Right renal cortex interstitium (tissue), 3 donors: Measurements from ENCODE around the gene KMT2B. TPM values are rescaled to one million over a fixed set of nuclear protein-coding genes. Genes with fewer than 3 reads are reported as not detected.
"Not testable (repeated sequence)": the region's sequence is repeated elsewhere in the genome, so short reads cannot be mapped to it uniquely, and the experiment has no call there.

Experiments
- DNase-seq, 3 donors: peaks; one replicate each; pipeline ENCODE4 v3.0.0-alpha.2; 2013; ENCODE audit warnings: low read depth in 3 of 3, low spot score in 2 of 3
- polyA plus RNA-seq, 3 donors: library from polyadenylated mRNA; unstranded; fragments of 120-200 nt; gene quantifications; one replicate each; pipeline ENCODE4 v1.2.1, GENCODE V29; 2013; ENCODE audit not compliant: insufficient read length in 3 of 3

The KMT2B gene
- polyA plus RNA-seq = 10 to 100 TPM; 24.8 to 26.6 (median 25.4) TPM

GRCh38 chr19:35717665-35718344 is at the start of gene KMT2B:
Gene KMT2B, plus strand, starts transcription at chr19:35718003. Its CDS starts 16 bp downstream, at chr19:35718019.
- DNase-seq = peak in 1 of 3 donors; percentile 90

DNA sequence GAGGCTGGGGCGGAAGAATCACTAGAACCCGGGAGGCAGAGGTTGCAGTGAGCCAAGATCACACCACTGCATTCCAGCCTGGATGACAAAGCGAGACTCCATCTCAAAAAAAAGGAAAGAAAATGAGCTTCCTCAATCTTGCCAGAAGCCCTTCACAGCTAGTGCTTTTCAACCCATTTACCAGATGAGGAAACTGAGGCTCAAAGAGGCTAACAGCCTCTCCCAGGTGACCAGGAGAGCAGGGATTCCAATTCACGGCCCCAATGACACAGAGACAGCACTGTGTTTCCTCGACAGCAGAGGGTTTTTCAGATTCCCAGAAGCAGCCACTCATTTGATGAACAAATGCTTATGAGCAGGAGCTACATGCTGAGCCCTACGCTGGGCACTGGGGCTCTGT is 48.2 kb upstream of the KMT2B start:
- no peak for DNase-seq

- DNase-seq = no peak
Measured at GRCh38 chr19:35669974-35670373, 47.8 kb upstream of the KMT2B start.

- DNase-seq = no peak
Measured at GRCh38 chr19:35670686-35671085, 47.1 kb upstream of the KMT2B start.

DNA sequence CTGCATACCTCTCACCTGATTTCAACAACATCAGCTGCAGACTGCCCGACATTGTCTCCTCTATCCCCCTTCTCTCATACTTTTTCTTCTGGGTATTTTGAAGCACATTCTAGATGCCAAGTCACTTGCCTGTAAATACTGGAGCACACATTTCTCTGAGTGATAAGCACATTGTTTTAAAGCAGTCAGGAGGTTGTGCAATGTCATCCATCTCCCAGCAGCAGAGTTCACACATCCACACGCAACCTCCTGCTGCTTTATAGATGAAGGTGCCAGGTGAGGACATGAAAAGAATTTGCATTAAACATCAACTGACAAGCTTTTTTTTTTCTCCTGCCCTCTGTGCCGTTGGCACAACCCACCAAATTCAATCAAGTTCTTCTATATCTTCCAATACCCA is 46.0 kb upstream of the KMT2B start:
- no peak for DNase-seq

GRCh38 chr19:35673121-35673804 is 44.5 kb upstream of the KMT2B start:
- no peak for DNase-seq

DNA sequence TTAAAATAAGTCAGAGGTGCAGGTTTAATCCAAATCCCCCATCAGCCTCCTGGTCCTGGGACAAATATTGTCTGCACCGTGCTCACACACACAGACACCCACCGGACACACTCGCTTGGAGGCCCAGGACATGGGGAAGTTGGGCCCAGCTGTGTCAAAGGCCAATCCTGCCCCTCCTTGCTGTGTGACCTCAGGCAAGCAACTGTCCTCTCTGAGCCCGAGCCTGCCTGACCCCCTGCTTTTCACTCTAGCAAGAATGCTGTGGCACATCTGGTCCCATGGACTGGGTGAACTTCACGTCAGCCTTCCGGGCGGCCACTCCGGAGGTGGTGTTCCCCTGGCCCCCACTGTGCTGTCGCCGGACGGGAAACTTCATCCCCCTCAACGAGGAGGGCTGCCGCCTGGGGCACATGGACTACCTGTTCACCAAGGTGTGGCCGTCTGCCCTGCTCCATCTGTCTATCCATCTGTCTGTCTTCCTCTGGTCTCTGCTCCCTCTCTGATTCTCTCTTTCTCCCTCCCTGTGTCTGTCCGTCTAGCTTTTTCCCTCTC is 42.1 kb upstream of the KMT2B start:
- DNase-seq = no peak

GRCh38 chr19:35689836-35690235 is 28.0 kb upstream of the KMT2B start:
- no peak for DNase-seq

DNA sequence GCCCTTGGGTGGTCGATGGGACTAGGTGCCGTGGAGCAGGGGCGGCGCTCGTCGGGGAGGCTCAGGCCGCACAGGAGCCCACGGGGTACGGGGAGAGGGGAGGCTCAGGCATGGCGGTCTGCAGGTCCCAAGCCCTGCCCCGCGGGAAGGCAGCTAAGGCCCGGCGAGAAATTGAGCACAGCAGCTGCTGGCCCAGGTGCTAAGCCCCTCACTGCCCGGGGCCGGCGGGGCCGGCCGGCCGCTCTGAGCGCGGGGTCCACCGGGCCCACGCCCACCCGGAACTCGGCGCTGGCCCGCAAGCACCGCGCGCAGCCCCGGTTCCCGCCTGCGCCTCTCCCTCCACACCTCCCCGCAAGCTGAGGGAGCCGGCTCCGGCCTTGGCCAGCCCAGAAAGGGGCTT is 26.7 kb upstream of the KMT2B start:
- DNase-seq = not testable (repeated sequence)

DNA sequence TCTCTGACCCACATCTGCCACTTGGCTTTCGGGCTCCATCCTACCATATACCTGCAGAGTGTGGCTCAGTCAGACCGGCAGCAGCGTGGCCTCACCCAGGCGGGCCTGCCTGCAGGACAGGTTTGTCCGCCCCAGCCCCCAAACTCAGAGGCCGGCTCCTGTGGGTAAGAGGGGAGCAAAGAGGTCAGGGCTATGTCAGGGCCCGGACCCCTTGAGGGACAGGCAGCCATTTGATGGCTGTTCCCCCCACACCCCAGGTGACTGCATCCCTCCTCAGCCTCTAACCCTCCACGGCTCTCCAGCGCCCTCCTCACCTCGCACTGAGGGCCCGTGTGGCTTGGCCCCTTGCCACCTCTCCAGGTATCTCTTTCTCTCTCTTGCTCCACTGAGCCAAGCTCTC is 25.8 kb upstream of the KMT2B start:
- no peak for DNase-seq

DNA sequence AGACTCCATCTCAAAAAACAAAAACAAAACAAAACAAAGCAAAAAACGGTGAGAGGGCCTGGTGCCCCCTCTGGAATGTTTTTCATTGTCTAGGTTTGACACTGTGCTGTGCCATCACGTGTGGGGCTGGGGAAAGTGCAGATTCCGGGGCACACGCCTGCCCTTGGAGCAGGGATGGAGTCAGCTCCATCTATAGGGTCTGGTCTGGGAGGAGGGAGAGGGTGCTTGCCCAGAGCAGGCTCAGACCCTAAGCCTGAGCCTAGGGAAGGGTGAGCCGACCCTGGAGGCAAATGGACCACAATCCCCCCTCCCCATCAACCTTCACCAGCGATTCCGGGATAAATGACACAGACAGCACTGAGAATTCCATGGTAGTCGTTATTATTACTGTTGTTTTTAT is 24.4 kb upstream of the KMT2B start:
- no peak for DNase-seq

DNA sequence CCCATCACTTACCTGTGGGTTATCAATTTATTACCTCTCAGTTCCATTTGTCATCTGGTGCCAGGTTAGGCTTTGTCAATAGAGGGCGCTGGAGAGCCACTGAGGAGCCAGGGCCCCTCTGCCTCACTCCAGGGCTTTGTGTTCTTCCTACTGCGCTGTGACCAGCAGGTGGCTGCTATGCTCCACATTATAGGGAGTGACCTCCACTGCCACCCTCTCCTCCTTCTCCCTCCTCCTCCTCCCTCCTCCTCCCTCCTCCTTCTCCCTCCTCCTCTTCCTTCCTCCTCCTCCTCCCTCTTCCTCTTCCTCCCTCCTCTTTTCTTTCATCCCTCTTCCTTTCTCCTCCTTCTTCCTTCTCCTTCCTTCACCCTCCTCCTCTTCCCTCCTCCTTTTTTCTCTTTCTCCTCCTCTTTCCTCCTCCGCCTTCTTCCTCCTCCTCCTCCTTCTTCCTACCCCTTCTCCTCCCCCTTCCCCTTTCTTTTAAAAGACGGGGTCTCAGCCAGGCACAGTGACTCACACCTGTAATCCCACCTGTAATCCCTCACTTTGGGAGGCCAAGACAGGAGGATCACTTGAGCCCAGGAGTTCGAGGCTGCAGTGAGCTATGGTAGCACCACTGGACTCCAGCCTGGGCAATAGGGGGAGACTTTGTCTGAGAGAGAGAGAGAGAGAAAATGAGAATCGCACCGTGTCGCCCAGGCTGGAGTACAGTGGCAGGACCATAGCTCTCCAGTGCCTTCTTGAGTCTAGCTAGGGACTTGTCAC is 23.8 kb upstream of the KMT2B start:
- peak; percentile 70 to 77 (median 75) for DNase-seq

DNA sequence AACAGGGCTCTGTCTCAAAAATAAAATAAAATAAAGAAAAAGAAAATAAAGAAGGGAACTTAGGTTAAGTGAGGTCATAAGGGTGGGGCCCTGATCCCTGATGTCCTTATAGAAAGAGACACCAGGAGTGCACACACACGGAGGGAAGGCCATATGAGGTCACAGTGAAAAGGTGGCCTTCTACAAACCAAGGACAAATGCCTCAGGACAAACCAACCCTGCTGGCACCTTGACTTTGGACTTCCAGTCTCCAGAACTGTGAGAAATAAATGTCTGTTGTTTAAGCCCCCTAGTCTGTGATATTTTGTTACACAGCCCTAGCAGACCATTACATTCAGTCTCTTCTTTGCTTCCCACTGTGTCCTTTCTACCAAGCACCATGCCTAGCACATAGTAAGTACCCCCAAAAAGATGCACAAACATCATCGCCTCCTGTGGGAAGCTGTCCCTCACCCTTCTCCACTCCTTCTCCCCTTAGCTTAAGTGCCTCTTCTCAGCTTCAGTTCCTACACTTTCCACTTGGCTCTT is 21.8 kb upstream of the KMT2B start:
- no peak for DNase-seq

GRCh38 chr19:35696835-35697234 is 21.0 kb upstream of the KMT2B start:
- DNase-seq = no peak

GRCh38 chr19:35702223-35703012 is 15.4 kb upstream of the KMT2B start:
- peak; percentile 81 to 95 (median 84) for DNase-seq

- DNase-seq = no peak
Measured at GRCh38 chr19:35703343-35703742, 14.5 kb upstream of the KMT2B start.

- DNase-seq = no peak
Measured at GRCh38 chr19:35704218-35704617, 13.6 kb upstream of the KMT2B start, which contains the start of gene ZBTB32. Gene ZBTB32, plus strand, starts transcription at chr19:35704558. Its CDS starts 10,069 bp downstream, at chr19:35714627.

DNA sequence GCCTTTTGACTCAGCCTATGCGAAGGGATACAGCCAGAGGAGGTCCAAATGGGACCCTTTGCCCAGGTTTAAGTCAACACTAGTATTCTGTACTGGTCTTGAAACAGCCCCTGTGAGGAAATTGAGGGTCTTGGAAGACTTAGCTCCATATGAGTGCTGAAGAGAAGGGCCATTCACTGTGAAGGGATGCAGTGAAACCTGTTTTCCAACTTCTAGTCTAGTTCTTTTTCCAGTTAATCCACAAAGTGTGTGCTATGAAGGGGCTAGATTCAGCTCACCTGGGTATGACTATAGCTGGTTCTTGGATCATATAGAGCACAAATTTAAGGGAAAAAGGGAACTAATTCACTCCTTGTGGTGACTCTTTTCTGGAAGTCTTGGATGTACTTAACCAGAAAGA is 9.4 kb upstream of the KMT2B start:
- DNase-seq = no peak

- no peak for DNase-seq
Measured at GRCh38 chr19:35710784-35711723, 6.7 kb upstream of the KMT2B start.
